ENCODE results near the gene SLC25A47. TPM values are rescaled to one million over a fixed set of nuclear protein-coding genes. Genes with fewer than 3 reads are reported as not detected.

The SLC25A47 gene
- total and polyA plus RNA-seq, 2 experiments from 2014 or later: 0.09 TPM; not detected in 1

GRCh38 chr14:100332797-100333196 lies 9.7 kb downstream of the SLC25A47 start:
- Histone ChIP-seq H3K27ac (no peak overlapping the region), H3K4me1 (ENCODE audit: low read depth) (no peaks in the 10 kb centered on the region), H3K36me3 (no peaks in the 10 kb centered on the region), H3K27me3 (no peaks in the 10 kb centered on the region), H3K4me3 (no peak overlapping the region), H3K9me3 (ENCODE audit: low read depth) (no peaks in the 10 kb centered on the region)
- DNase-seq (ENCODE audit: low read depth in 1 of 2, low spot score in 1 of 2): no peak
- TF ChIP-seq, protein P1, sequence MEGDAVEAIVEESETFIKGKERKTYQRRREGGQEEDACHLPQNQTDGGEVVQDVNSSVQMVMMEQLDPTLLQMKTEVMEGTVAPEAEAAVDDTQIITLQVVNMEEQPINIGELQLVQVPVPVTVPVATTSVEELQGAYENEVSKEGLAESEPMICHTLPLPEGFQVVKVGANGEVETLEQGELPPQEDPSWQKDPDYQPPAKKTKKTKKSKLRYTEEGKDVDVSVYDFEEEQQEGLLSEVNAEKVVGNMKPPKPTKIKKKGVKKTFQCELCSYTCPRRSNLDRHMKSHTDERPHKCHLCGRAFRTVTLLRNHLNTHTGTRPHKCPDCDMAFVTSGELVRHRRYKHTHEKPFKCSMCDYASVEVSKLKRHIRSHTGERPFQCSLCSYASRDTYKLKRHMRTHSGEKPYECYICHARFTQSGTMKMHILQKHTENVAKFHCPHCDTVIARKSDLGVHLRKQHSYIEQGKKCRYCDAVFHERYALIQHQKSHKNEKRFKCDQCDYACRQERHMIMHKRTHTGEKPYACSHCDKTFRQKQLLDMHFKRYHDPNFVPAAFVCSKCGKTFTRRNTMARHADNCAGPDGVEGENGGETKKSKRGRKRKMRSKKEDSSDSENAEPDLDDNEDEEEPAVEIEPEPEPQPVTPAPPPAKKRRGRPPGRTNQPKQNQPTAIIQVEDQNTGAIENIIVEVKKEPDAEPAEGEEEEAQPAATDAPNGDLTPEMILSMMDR (IDR thresholded peaks at IDR 0.05; ENCODE audit: low read depth, low read length): no peak

DNA sequence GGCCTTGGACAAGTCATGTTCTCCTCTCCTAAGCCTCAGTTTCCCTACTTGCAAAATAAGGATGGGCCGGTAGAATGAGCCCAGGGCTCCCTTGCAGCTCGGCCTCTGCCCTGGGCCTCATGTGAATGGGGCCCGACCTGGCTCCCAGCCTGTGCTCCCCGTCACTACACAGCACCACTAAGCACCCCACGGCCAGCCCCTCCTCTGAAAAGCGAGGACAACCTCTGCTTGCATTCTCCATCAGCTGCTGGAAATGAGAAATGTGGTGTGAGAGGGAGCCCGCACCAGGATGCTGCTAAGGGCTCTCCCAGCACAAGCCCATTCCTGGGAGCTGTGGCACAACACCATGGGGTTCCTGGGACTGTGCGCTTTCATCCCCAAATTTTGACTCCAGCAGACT lies 10.2 kb downstream of the SLC25A47 start:
- Histone ChIP-seq H3K27ac (no peak overlapping the region), H3K9me3 (ENCODE audit: low read depth) (no peaks in the 10 kb centered on the region), H3K4me3 (no peak overlapping the region), H3K36me3 (no peaks in the 10 kb centered on the region), H3K27me3 (no peaks in the 10 kb centered on the region), H3K4me1 (ENCODE audit: low read depth) (no peaks in the 10 kb centered on the region)
- DNase-seq (ENCODE audit: low read depth in 1 of 2, low spot score in 1 of 2): no peak
- TF ChIP-seq, protein P1 (IDR thresholded peaks at IDR 0.05; ENCODE audit: low read depth, low read length): no peak

GRCh38 chr14:100333827-100334226 lies 10.7 kb downstream of the SLC25A47 start:
- H3K27ac ChIP-seq: no peak overlapping the region
- TF ChIP-seq, protein P1 (IDR thresholded peaks at IDR 0.05; ENCODE audit: low read depth, low read length): no peak
- no peaks in the 10 kb centered on the region for H3K9me3 ChIP-seq (ENCODE audit: low read depth)
- no peaks in the 10 kb centered on the region for H3K4me1 ChIP-seq (ENCODE audit: low read depth)
- no peak for DNase-seq (ENCODE audit: low read depth in 1 of 2, low spot score in 1 of 2)
- H3K4me3 ChIP-seq: no peak overlapping the region
- H3K36me3 ChIP-seq: no peaks in the 10 kb centered on the region
- no peaks in the 10 kb centered on the region for H3K27me3 ChIP-seq

DNA sequence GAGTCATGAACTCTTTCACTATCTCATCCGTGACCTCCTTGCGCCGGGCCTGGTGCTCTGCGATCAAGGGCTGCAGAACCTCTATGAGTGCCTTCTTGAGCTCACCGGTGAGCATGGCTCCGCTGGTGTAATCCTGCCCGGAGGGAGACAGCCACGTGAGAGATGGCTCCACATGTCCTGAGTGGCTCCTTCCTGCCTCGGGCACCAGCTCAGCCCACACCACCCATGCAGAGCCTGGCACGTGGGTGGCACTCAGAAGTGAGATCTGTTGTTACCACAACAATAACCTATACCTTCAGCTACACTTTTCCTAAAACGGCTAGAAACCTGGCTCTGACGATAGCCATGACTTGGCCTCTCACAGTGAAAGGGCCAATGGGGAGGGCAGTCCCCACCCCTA lies 11.8 kb downstream of the SLC25A47 start:
- no peaks in the 10 kb centered on the region for H3K4me1 ChIP-seq (ENCODE audit: low read depth)
- TF ChIP-seq, protein P1 (IDR thresholded peaks at IDR 0.05; ENCODE audit: low read depth, low read length): no peak
- no peaks in the 10 kb centered on the region for H3K36me3 ChIP-seq
- H3K4me3 ChIP-seq: no peak overlapping the region
- H3K27me3 ChIP-seq: no peaks in the 10 kb centered on the region
- H3K9me3 ChIP-seq (ENCODE audit: low read depth): no peaks in the 10 kb centered on the region
- DNase-seq (ENCODE audit: low read depth in 1 of 2, low spot score in 1 of 2): no peak
- H3K27ac ChIP-seq: no peak overlapping the region

DNA sequence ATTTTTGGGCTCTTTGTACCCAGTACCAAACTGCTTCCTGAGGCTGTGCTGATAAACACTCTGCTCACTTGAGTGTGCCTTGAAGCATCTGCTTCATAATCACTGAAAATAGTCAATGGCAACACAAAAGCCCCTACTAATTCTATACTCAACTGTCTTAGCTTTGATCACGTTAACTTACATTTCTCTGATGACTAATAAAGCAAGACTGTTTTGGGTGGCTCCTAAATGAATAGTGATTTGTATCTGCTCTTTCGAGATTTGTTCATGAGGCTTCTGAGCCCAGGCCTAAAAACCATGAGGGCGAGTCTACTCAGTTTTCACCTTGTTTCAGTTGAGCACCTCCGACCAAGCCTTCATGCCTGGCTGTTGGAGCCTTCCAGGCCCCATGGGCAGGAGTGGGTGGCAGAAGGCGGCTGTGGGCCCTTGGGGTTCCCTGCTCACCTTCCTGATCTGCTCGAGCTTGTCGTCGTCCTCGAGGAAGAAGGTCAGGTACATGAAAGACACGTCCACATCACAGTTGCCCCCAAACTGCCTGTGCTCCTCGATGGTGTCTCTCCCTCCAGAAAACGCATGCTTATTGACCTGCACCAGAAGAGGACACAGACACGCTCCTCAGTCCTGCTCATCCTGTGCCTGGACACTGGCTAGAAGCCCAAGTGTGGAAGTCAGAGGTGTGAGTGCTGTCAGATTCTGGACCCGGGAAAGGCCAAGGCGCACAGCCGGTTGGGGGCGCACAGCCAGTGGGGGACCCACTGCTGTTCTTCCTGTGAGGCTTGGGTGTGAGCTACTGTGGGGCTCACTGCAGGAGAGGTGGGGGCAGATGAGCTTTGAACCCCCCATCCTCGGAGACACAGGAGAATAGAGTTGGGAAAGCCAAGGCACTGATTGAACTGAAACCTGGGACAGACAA lies 13.7 kb downstream of the SLC25A47 start:
- H3K27ac ChIP-seq: no peak overlapping the region
- DNase-seq (ENCODE audit: low read depth in 1 of 2, low spot score in 1 of 2): no peak
- no peaks in the 10 kb centered on the region for H3K36me3 ChIP-seq
- no peaks in the 10 kb centered on the region for H3K9me3 ChIP-seq (ENCODE audit: low read depth)
- no peaks in the 10 kb centered on the region for H3K4me1 ChIP-seq (ENCODE audit: low read depth)
- H3K27me3 ChIP-seq: no peaks in the 10 kb centered on the region
- H3K4me3 ChIP-seq: no peak overlapping the region
- TF ChIP-seq, protein P1 (IDR thresholded peaks at IDR 0.05; ENCODE audit: low read depth, low read length): no peak
